ENCODE measurements around the gene CPSF7.

Gene CPSF7

DNA sequence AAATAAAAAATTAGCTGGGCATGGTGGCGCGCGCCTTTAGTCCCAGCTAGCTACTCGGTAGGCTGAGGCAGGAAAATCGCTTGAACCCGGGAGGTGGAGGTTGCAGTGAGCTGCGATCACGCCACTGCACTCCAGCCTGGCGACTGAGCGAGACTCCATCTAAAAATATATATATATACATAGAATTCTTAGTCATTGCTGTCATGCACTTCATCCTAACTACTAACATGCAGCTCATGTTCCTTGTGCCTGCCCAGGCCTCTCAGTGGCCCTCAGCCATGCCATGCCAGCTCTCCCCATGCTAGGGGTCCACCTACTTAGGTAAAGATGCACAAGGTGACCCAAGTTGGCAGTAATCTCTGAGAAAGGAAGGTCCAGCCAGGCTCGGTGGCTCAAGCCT is 71.2 kb downstream of the CPSF7 start:
- CTCF ChIA-PET = interaction anchor here (1.2 to 27.1 kb wide), 7 partner anchors 10 to 105 kb away, joined by 3 to 374 read pairs (median 6); partner anchors contain the start of genes DDB1, TKFC and TMEM216
- no peak for DNase-seq (ENCODE audit: extremely low spot score)
- POLR2A ChIA-PET = interaction anchor here (0.7 to 3.9 kb wide), 4 partner anchors 9 to 27 kb away, joined by 3 to 38 read pairs (median 3); no protein-coding TSS in a partner anchor
- TF ChIP-seq, protein P1, sequence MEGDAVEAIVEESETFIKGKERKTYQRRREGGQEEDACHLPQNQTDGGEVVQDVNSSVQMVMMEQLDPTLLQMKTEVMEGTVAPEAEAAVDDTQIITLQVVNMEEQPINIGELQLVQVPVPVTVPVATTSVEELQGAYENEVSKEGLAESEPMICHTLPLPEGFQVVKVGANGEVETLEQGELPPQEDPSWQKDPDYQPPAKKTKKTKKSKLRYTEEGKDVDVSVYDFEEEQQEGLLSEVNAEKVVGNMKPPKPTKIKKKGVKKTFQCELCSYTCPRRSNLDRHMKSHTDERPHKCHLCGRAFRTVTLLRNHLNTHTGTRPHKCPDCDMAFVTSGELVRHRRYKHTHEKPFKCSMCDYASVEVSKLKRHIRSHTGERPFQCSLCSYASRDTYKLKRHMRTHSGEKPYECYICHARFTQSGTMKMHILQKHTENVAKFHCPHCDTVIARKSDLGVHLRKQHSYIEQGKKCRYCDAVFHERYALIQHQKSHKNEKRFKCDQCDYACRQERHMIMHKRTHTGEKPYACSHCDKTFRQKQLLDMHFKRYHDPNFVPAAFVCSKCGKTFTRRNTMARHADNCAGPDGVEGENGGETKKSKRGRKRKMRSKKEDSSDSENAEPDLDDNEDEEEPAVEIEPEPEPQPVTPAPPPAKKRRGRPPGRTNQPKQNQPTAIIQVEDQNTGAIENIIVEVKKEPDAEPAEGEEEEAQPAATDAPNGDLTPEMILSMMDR (IDR thresholded peaks at IDR 0.05; ENCODE audit: control extremely low read depth, extremely low read depth, low read depth, missing control alignments) = no peak

DNA sequence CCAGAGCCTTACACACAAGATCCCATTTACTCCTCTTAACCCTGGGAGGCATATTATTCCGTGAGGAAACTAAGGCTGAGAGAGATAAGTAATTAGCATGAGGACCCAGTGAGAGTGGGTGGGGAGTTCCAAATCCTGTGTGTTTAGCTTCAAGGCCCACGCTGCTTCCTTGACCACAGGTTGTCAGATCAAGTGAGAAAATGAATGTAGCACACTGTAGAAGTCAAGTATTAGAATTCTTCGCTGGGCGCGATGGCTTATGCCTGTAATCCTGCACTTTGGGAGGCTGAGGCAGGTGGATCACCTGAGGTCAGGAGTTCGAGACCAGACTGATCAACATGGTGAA is 71.9 kb downstream of the CPSF7 start:
- no peak for DNase-seq (ENCODE audit: extremely low spot score)
- TF ChIP-seq, protein P1 (IDR thresholded peaks at IDR 0.05; ENCODE audit: control extremely low read depth, extremely low read depth, low read depth, missing control alignments) = no peak
- ChIA-PET POLR2A (interaction anchor here (0.9 to 1.8 kb wide), 5 partner anchors 8 to 71 kb away, joined by 3 to 11 read pairs (median 3); no protein-coding TSS in a partner anchor), CTCF (interaction anchor here (1.2 to 27.1 kb wide), 9 partner anchors 10 to 104 kb away, joined by 3 to 374 read pairs (median 6); partner anchors contain the start of genes DDB1, TKFC and TMEM216)

DNA sequence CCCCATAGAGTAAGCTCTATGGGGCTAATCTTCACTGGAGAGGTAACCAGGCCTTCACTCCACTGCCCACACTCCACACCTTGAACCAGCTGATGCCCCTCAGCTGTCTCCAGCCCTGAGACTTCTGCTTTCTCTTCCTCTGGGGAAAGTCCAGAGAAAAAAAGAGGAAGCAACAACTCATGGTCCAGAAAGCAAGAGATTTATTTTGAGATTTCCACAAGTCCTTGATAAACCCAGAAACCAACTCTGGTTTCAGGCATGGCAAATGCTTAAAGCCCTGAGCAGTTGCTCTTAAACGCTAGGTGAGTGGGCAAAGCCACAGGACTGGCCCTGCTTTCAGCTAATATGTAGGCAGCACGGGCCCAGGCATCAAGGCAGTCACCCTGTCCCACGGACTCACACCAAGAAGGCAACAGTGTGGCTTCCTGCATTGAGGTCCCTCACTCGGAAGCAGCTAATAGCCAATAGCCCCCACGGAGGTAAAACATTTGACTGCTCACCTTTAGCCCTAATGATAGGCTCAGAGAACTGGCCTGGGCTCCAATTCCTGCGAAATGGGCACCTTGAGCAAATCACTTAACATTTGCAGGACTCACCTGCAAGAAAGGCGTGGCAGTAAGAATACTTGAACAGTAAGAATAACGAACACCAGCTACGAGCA is 72.4 kb downstream of the CPSF7 start:
- TF ChIP-seq, protein P1 (IDR thresholded peaks at IDR 0.05; ENCODE audit: control extremely low read depth, extremely low read depth, low read depth, missing control alignments) = no peak
- ChIA-PET POLR2A (interaction anchor here (0.9 to 1.8 kb wide), 5 partner anchors 8 to 71 kb away, joined by 3 to 11 read pairs (median 3); no protein-coding TSS in a partner anchor), CTCF (interaction anchor here (1.1 to 27.1 kb wide), 10 partner anchors 9 to 104 kb away, joined by 3 to 374 read pairs (median 6); partner anchors contain the start of genes DDB1, TKFC and TMEM216)
- DNase-seq (ENCODE audit: extremely low spot score) = peak; percentile 72

DNA sequence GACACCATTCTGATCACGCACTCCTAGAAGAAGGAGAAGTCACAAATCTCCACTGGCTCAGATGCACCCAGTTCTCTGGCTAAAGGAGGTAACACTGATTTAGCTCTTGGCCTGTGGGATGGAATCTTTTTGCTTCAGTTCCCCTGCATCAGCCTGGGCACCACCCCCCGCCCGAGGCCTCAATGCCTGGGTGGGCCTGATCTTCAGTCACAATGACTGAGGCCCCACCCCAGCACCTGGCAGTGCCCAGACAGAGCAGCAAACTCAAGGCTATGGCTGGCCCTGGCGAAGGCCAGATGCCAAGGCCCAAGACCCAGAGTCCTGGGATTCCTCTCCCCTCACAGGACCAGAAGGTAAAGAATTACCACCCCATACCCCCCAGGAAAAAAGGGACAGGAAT is 73.1 kb downstream of the CPSF7 start:
- no peak for DNase-seq (ENCODE audit: extremely low spot score)
- CTCF ChIA-PET = interaction anchor here (1.1 to 27.1 kb wide), 9 partner anchors 9 to 103 kb away, joined by 4 to 374 read pairs (median 6); partner anchors contain the start of genes DDB1, TKFC and TMEM216
- TF ChIP-seq, protein P1 (IDR thresholded peaks at IDR 0.05; ENCODE audit: control extremely low read depth, extremely low read depth, low read depth, missing control alignments) = no peak
- POLR2A ChIA-PET = interaction anchor here (1.5 to 1.8 kb wide), 2 partner anchors 9 to 13 kb away, joined by 3 to 11 read pairs; no protein-coding TSS in a partner anchor

DNA sequence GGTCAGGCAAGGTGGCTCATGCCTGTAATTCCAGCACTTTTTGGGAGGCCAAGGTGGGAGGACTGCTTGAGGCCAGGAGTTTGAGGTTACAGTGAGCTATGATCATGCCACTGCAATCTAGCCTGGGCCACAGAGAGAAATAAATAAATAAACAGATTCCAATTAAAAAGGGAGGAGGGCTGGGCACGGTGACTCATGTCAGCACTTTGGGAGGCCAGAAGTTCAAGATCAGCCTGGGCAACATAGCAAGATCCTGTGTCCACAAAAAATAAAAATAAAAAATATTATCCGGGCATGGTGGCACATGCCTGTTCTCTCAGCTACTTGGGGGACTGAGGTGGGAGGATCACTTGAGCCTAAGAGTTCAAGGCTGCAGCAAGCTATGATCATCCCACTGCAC is 75.6 kb downstream of the CPSF7 start:
- ChIA-PET CTCF (interaction anchor here (1.1 to 27.1 kb wide), 6 partner anchors 10 to 32 kb away, joined by 3 to 374 read pairs (median 36); partner anchors contain the start of genes DDB1 and TKFC), POLR2A (interaction anchor here (0.6 kb wide), 1 partner anchor 31 kb away, joined by 5 read pairs; no protein-coding TSS in a partner anchor)
- no peak for DNase-seq (ENCODE audit: extremely low spot score)
- TF ChIP-seq, protein P1 (IDR thresholded peaks at IDR 0.05; ENCODE audit: control extremely low read depth, extremely low read depth, low read depth, missing control alignments) = no peak

DNA sequence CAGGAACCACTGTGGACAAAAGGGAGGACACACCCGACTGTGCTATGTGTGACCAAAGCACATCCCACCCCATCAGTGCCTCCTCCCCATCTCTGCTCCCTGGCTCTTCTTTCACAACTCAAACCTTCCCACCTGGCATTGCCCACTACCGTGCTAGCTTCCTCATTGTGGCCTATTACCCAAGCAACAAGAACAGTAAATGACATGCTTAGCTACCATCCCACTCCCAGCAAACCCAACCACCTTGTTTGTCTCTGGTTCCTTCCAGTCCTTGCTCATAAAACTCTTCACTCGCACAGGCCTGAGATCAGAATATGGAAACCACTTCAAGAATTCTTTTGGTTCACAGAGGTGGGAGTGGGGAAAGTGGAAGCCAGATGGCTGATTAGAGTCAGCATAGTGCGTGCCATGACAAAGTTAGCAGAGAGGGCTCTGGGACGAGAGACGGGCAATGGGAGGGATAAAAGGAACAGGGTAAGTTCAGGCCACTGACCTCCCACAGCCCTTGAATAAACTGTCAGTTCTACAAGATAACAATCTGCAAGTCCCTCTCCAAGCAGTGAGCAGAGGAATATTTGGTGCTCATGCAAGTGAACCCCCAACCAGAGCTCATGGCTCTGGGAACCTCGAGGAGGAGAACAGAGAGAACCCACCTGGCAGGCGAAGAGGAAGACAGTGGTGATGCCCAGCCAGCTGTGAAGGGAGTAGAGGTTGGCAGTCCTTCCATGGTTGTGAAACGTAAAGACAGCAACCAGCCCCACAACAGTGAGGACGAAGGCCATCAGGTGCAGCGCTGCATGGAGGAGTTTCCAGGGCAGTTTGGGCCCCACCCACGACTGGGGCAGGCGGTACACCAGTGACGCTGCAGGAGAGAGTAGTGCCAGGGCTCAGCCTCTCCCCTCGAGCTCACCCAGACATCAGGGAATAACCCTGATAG is 76.4 kb downstream of the CPSF7 start:
- DNase-seq (ENCODE audit: extremely low spot score) = no peak
- TF ChIP-seq, protein P1 (IDR thresholded peaks at IDR 0.05; ENCODE audit: control extremely low read depth, extremely low read depth, low read depth, missing control alignments) = no peak
- POLR2A ChIA-PET = no interaction called here
- CTCF ChIA-PET = interaction anchor here (1.1 to 27.1 kb wide), 7 partner anchors 11 to 33 kb away, joined by 3 to 374 read pairs (median 3); partner anchors contain the start of genes DDB1 and TKFC

Data from GM10248 (cell line).